Activated naive CD4-positive, alpha-beta T cell treated with anti-CD3 and anti-CD28 coated beads for 36 hours (primary cell): Measurements from ENCODE around the gene NEAT1. TPM values are rescaled to one million over a fixed set of nuclear protein-coding genes. Genes with fewer than 3 reads are reported as not detected.
"Not testable (repeated sequence)": the region's sequence is repeated elsewhere in the genome, so short reads cannot be mapped to it uniquely, and the experiment has no call there.

ENCODE experiments used
- CTCF ChIA-PET: fragments of 350-600 bp; sonication (Branson Sonifier 250); formaldehyde crosslinking; loops from one replicate; lab custom pipeline; 2021; ENCODE audit warnings: antibody characterized with exemption; lab: Charles Lee
- DNase-seq: peaks from one replicate; pipeline ENCODE4 v3.0.0-alpha.2; 2020
- H3K27ac Mint-ChIP-seq: one replicate; pipeline ENCODE4 v1.8.0; 2021; ENCODE audit warnings: mild to moderate bottlenecking, mixed read lengths
- H3K27me3 Mint-ChIP-seq: one replicate; pipeline ENCODE4 v1.8.0; 2021; ENCODE audit warnings: low read depth, mixed read lengths
- H3K36me3 Mint-ChIP-seq: one replicate; pipeline ENCODE4 v1.8.0; 2021; ENCODE audit warnings: low read depth, mixed read lengths
- H3K4me1 Mint-ChIP-seq: one replicate; pipeline ENCODE4 v1.8.0; 2021; ENCODE audit warnings: low read depth, mixed read lengths
- H3K4me3 Mint-ChIP-seq: one replicate; pipeline ENCODE4 v1.8.0; 2021; ENCODE audit warnings: mild to moderate bottlenecking, moderate library complexity, mixed read lengths
- H3K9me3 Mint-ChIP-seq: one replicate; pipeline ENCODE4 v1.8.0; 2021; ENCODE audit warnings: mixed read lengths
- intact Hi-C: fragments of 100-400 bp; cut with micrococcal nuclease; formaldehyde crosslinking; loops from one replicate; pipeline ENCODE4 v1.15.1; 2023
- total RNA-seq, 2 experiments: library from RNA; stranded (reverse); gene quantifications; one replicate each; pipeline ENCODE4 v1.2.3, GENCODE V29; 2021

The NEAT1 gene
- total RNA-seq, 2 experiments from 2014 or later: 693 to 750 TPM

- Mint-ChIP-seq H3K9me3 (no peaks in the 10 kb centered on the region), H3K27ac (peak overlapping the region; percentile 82), H3K36me3 (no peaks in the 10 kb centered on the region), H3K27me3 (no peaks in the 10 kb centered on the region), H3K4me1 (peaks cover 37% of the 10 kb centered on the region), H3K4me3 (peak overlapping the region; percentile 90)
- DNase-seq: peak; percentile 86
- CTCF ChIA-PET: interaction anchor here (1.3 kb wide), 1 partner anchor 38 kb away, joined by 3 read pairs; no protein-coding TSS in a partner anchor
- intact Hi-C loops: loop anchor here (2.0 kb wide), 2 partner anchors 14 to 16 kb away; no protein-coding TSS in a partner anchor
Measured at GRCh38 chr11:65454696-65455456, 32.3 kb downstream of the NEAT1 start.

- Mint-ChIP-seq H3K4me1 (peaks cover 37% of the 10 kb centered on the region), H3K36me3 (no peaks in the 10 kb centered on the region), H3K9me3 (no peaks in the 10 kb centered on the region), H3K4me3 (peak overlapping the region; percentile 32), H3K27ac (no peak overlapping the region), H3K27me3 (no peaks in the 10 kb centered on the region)
- no peak for DNase-seq
- intact Hi-C loops: no loop called here
- CTCF ChIA-PET: interaction anchor here (1.2 kb wide), 1 partner anchor 12 kb away, joined by 3 read pairs; no protein-coding TSS in a partner anchor
Measured at GRCh38 chr11:65456418-65456817, 33.8 kb downstream of the NEAT1 start.

GRCh38 chr11:65459552-65459951 is 37.0 kb downstream of the NEAT1 start:
- no peak overlapping the region for H3K27ac Mint-ChIP-seq
- peaks cover 22% of the 10 kb centered on the region for H3K4me1 Mint-ChIP-seq
- no peaks in the 10 kb centered on the region for H3K27me3 Mint-ChIP-seq
- H3K4me3 Mint-ChIP-seq: no peak overlapping the region
- H3K9me3 Mint-ChIP-seq: no peaks in the 10 kb centered on the region
- intact Hi-C loops: no loop called here
- DNase-seq: no peak
- H3K36me3 Mint-ChIP-seq: no peaks in the 10 kb centered on the region
- CTCF ChIA-PET: interaction anchor here (0.6 to 1.1 kb wide), 3 partner anchors 20 to 130 kb away, joined by 3 to 4 read pairs (median 3); no protein-coding TSS in a partner anchor

- H3K27me3 Mint-ChIP-seq, H3K36me3 Mint-ChIP-seq, H3K27ac Mint-ChIP-seq, H3K9me3 Mint-ChIP-seq, DNase-seq, intact Hi-C loops, H3K4me3 Mint-ChIP-seq: not testable (repeated sequence)
- CTCF ChIA-PET: interaction anchor here (0.6 to 2.1 kb wide), 6 partner anchors 37 to 136 kb away, joined by 3 to 7 read pairs (median 4); no protein-coding TSS in a partner anchor
- H3K4me1 Mint-ChIP-seq: peaks cover 15% of the 10 kb centered on the region
Measured at GRCh38 chr11:65465471-65465870, 42.9 kb downstream of the NEAT1 start.

- CTCF ChIA-PET: interaction anchor here (0.6 to 2.1 kb wide), 3 partner anchors 18 to 323 kb away, joined by 3 to 7 read pairs (median 3); no protein-coding TSS in a partner anchor
- peaks cover 30% of the 10 kb centered on the region for H3K4me1 Mint-ChIP-seq
- H3K9me3 Mint-ChIP-seq, DNase-seq, H3K27me3 Mint-ChIP-seq, H3K27ac Mint-ChIP-seq, H3K4me3 Mint-ChIP-seq, intact Hi-C loops, H3K36me3 Mint-ChIP-seq: not testable (repeated sequence)
Measured at GRCh38 chr11:65467306-65467705, 44.7 kb downstream of the NEAT1 start.

- Mint-ChIP-seq H3K4me1 (peaks cover 32% of the 10 kb centered on the region), H3K27ac (peak overlapping the region; percentile 72), H3K4me3 (no peak overlapping the region), H3K27me3 (no peaks in the 10 kb centered on the region), H3K9me3 (no peaks in the 10 kb centered on the region), H3K36me3 (no peaks in the 10 kb centered on the region)
- DNase-seq: peak; percentile 94
- CTCF ChIA-PET: interaction anchor here (0.6 to 5.0 kb wide), 17 partner anchors 10 to 91 kb away, joined by 3 to 57 read pairs (median 4); no protein-coding TSS in a partner anchor
- intact Hi-C loops: loop anchor here (1.0 to 2.0 kb wide), 5 partner anchors 14 to 87 kb away; partner anchors contain the start of gene SLC25A45
Measured at GRCh38 chr11:65468874-65469333, 46.3 kb downstream of the NEAT1 start.

GRCh38 chr11:65470433-65471049 is 47.9 kb downstream of the NEAT1 start:
- H3K9me3 Mint-ChIP-seq: no peaks in the 10 kb centered on the region
- no peaks in the 10 kb centered on the region for H3K27me3 Mint-ChIP-seq
- CTCF ChIA-PET: interaction anchor here (1.0 to 5.0 kb wide), 11 partner anchors 9 to 55 kb away, joined by 3 to 57 read pairs (median 8); no protein-coding TSS in a partner anchor
- intact Hi-C loops: no loop called here
- no peak overlapping the region for H3K4me3 Mint-ChIP-seq
- H3K36me3 Mint-ChIP-seq: peaks cover 9% of the 10 kb centered on the region
- H3K27ac Mint-ChIP-seq: peak overlapping the region; percentile 95
- H3K4me1 Mint-ChIP-seq: peaks cover 40% of the 10 kb centered on the region
- no peak for DNase-seq

- CTCF ChIA-PET: interaction anchor here (0.6 to 5.0 kb wide), 22 partner anchors 10 to 156 kb away, joined by 3 to 57 read pairs (median 4); partner anchors contain the start of gene MALAT1
- Mint-ChIP-seq H3K9me3 (no peaks in the 10 kb centered on the region), H3K36me3 (peaks cover 14% of the 10 kb centered on the region), H3K27me3 (no peaks in the 10 kb centered on the region), H3K4me1 (peaks cover 44% of the 10 kb centered on the region), H3K27ac (peak overlapping the region; percentile 95), H3K4me3 (peak overlapping the region; percentile 69)
- DNase-seq: peak; percentile 64
- intact Hi-C loops: no loop called here
Measured at GRCh38 chr11:65471447-65471891, 48.9 kb downstream of the NEAT1 start.

- not testable (repeated sequence) for H3K9me3 Mint-ChIP-seq, H3K27me3 Mint-ChIP-seq, DNase-seq
- CTCF ChIA-PET: interaction anchor here (0.7 to 5.0 kb wide), 13 partner anchors 11 to 501 kb away, joined by 3 to 57 read pairs (median 8); no protein-coding TSS in a partner anchor
- peaks cover 42% of the 10 kb centered on the region for H3K4me1 Mint-ChIP-seq
- H3K36me3 Mint-ChIP-seq: peaks cover 19% of the 10 kb centered on the region
- H3K27ac Mint-ChIP-seq: peak overlapping the region; percentile 95
- peak overlapping the region; percentile 69 for H3K4me3 Mint-ChIP-seq
- intact Hi-C loops: loop anchor here (1.0 to 2.0 kb wide), 5 partner anchors 21 to 106 kb away; no protein-coding TSS in a partner anchor
Measured at GRCh38 chr11:65472588-65473277, 50.1 kb downstream of the NEAT1 start.

GRCh38 chr11:65473278-65473860 is 50.8 kb downstream of the NEAT1 start:
- Mint-ChIP-seq H3K9me3 (no peaks in the 10 kb centered on the region), H3K27me3 (no peaks in the 10 kb centered on the region), H3K4me1 (peaks cover 39% of the 10 kb centered on the region), H3K36me3 (peaks cover 19% of the 10 kb centered on the region), H3K4me3 (no peak overlapping the region), H3K27ac (peak overlapping the region; percentile 95)
- CTCF ChIA-PET: interaction anchor here (2.4 to 2.8 kb wide), 2 partner anchors 20 to 36 kb away, joined by 20 to 22 read pairs; no protein-coding TSS in a partner anchor
- intact Hi-C loops: loop anchor here (2.0 kb wide), 1 partner anchor 33 kb away; no protein-coding TSS in a partner anchor
- DNase-seq: no peak

- Mint-ChIP-seq H3K27ac (peak overlapping the region; percentile 68), H3K27me3 (no peaks in the 10 kb centered on the region), H3K4me1 (peaks cover 43% of the 10 kb centered on the region), H3K4me3 (peak overlapping the region; percentile 95), H3K36me3 (peaks cover 19% of the 10 kb centered on the region), H3K9me3 (no peaks in the 10 kb centered on the region)
- DNase-seq: peak; percentile 51
- intact Hi-C loops: no loop called here
- CTCF ChIA-PET: interaction anchor here (1.8 to 2.8 kb wide), 2 partner anchors 23 to 55 kb away, joined by 5 to 15 read pairs; partner anchors contain the start of gene MALAT1
Measured at GRCh38 chr11:65474864-65475263, 52.3 kb downstream of the NEAT1 start.
